Fibroblast of lung (primary cell): ENCODE results near the gene S100A4.

ENCODE experiments used
- EZH2 ChIP-seq: IDR thresholded peaks from 2 replicates; pipeline ENCODE4 v1.5.1; 2012; ENCODE audit warnings: low read length, control low read depth, mild to moderate bottlenecking; ENCODE audit errors: missing control alignments
- TF ChIP-seq, protein P1 (sequence below), 2 donors: IDR thresholded peaks in 1 of 2; conservative IDR thresholded peaks in 1 of 2; 1 replicate in 1 of 2; 2 replicates in 1 of 2; pipeline ENCODE4 v1.5.1; 2011 to 2012; ENCODE audit warnings: low read length in 2 of 2, control low read depth in 1 of 2, inconsistent platforms in 1 of 2, low read depth in 1 of 2, mild to moderate bottlenecking in 1 of 2

- TF ChIP-seq, protein P1, sequence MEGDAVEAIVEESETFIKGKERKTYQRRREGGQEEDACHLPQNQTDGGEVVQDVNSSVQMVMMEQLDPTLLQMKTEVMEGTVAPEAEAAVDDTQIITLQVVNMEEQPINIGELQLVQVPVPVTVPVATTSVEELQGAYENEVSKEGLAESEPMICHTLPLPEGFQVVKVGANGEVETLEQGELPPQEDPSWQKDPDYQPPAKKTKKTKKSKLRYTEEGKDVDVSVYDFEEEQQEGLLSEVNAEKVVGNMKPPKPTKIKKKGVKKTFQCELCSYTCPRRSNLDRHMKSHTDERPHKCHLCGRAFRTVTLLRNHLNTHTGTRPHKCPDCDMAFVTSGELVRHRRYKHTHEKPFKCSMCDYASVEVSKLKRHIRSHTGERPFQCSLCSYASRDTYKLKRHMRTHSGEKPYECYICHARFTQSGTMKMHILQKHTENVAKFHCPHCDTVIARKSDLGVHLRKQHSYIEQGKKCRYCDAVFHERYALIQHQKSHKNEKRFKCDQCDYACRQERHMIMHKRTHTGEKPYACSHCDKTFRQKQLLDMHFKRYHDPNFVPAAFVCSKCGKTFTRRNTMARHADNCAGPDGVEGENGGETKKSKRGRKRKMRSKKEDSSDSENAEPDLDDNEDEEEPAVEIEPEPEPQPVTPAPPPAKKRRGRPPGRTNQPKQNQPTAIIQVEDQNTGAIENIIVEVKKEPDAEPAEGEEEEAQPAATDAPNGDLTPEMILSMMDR (conservative IDR thresholded peaks at IDR 0.05 in 1 of 2, IDR thresholded peaks at IDR 0.05 in 1 of 2; ENCODE audit: low read depth in 1 of 2, low read length in 2 of 2) = no peak
- TF ChIP-seq EZH2 = no peak
These were observed 32.9 kb upstream of the S100A4 start for GRCh38 chr1:153578490-153578889.
